CD4-positive, alpha-beta T cell treated with Interleukin-6 for 4 hours (primary cell): ENCODE data around the gene EXD2.
A peak's percentile ranks its signal among the peaks of the same experiment; 100 is the strongest.
"Not testable (repeated sequence)": the region's sequence is repeated elsewhere in the genome, so short reads cannot be mapped to it uniquely, and the experiment has no call there.

Experiments
- DNase-seq: peaks from one replicate; pipeline ENCODE4 v3.0.0-alpha.2; 2020; ENCODE audit warnings: mixed read lengths

EXD2 gene

DNA sequence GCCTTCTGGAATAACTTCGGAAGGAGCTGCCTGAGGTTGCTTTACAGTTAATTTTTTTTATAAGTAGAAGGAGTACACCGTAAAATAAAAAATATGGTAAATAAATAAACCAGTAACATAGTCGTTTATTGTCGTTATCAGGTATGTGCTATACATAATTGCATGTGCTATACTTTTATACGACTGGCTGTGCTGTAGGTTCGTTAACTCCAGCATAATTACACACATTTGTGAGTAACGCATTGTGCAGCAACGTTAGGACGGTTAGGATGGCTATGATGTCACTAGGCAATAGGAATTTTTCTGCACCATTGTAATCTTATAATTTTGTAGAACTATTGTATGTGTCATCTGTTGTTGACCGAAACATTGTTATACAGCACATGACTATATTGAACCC is 8.5 kb downstream of the EXD2 start:
- no peak for DNase-seq

DNA sequence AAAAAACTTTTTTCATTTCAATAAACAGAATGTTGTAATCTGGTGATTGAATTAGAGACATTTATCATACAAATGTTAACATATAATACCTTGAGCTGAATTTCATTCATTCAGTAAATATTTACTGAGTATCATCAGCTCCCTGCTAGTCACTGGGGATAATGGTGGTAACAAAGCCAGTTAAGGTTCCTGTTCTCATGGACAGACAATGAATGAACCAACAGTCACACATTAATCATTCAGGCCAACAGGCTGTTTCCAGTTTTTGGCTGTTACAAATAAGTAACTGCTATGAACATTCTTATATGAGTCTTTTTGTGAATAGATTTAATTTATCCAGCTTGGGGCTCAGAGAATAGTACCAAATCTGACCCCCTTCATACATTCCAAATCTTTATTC is 13.5 kb downstream of the EXD2 start:
- DNase-seq: no peak

DNA sequence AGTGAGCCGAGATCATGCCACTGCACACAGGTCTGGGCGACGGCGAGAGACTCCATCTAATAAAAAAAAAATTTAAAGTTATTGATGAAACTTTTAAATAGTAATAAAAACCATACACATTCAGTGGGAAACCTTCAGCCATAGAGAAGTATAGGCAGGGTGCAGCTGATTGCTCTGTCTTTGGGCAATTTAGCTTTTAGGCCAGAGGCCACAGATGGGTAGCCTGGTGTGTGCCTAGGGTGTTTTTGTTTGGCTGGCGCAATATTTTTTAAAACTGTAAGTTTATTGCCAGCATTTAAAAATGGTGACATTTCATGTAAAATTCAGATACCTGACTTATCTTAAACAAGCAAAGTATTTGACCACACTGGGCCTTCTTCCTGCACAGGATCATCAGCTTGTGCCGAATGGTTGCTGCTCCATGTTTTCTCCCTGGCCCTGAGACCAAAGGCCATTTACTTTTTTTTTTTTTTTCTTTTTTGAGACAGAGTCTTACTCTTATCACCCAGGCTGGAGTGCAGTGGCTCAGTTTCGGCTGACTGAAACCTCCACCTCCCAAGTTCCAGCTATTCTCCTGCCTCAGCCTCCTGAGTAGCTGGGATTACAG is 16.2 kb downstream of the EXD2 start:
- DNase-seq: no peak

DNA sequence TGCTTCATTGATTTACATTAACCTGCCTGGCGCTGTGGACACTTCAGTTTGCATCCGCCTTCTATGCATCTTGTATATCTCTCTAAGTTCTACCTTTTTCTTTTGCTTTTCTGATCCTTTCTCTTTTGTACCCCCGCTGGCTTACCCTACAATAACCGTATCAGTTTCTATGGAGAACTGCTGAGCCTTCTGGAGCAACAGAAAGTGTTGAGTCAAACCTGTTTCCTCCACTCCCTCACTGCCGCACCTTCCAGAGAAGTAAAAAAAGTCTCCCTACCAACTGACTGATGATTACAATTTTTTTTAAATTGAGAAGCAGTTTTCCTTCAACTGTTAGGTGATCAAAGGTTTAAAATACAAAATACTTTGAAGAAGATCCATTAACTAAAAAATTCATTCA is 17.4 kb downstream of the EXD2 start:
- no peak for DNase-seq

DNA sequence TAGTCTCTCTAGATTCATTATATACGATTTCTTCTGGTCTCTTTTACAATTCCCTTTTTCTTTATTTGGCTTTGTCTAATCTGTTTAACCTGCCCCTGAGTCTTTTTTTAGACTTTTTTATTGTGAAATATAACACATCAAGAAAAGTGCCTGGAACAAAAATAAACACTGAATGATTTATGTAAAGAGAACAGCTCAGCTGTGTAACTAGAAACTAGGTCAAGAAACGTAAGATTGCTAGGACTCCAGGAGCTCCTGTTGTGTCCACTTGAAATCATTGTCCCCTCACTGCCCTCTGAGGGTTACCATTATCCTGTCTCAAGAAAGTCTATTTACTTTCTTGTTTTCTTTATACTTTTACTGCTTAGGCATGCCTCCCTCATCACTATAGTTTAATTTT is 23.1 kb downstream of the EXD2 start:
- no peak for DNase-seq

DNA sequence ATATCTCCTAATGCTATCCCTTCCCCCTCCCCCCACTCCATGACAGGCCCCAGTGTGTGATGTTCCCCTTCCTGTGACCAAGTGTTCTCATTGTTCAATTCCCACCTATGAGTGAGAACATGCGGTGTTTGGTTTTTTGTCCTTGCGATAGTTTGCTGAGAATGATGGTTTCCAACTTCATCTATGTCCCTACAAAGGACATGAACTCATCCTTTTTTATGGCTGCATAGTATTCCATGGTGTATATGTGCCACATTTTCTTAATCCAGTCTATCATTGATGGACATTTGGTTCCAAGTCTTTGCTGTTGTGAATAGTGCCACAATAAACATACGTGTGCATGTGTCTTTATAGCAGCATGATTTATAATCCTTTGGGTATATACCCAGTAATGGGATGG is 26.4 kb downstream of the EXD2 start:
- DNase-seq: not testable (repeated sequence)

DNA sequence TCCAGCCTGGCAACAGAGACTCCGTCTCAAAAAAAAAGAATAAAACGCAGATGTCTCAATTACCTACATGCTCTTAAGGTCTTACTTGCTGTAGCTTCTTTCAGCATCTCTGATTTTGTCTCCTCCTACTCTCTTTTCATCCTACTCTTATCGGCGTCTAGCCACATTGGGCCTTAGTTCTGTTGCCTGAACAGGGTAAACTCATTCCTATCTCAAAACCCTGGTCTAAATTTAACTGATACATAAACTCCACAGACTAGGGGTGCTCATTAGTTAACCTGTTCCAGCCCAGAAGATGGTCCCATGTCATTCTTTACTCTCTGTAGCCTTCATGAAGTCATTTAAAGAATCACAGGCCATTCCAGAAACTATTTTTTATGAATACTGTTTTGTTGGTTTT is 33.6 kb downstream of the EXD2 start:
- DNase-seq: no peak

DNA sequence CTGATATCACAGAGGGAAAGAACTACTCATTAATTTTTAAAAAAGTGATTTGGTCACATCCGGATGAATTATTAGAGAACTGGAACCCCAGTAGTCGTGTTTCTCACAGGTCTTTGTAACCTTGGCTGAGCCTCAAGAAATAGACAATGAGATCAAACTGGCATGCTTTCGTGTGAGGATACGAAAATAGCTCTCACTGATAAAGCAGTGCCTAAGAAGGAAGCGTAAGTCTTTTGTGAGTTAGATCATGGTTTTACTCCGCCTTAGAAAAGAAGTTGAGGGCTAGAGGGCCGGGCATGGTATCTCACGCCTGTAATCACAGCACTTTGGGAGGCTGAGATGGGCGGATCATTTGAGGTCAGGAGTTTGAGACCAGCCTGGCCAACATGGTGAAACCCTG is 34.9 kb downstream of the EXD2 start:
- no peak for DNase-seq

DNA sequence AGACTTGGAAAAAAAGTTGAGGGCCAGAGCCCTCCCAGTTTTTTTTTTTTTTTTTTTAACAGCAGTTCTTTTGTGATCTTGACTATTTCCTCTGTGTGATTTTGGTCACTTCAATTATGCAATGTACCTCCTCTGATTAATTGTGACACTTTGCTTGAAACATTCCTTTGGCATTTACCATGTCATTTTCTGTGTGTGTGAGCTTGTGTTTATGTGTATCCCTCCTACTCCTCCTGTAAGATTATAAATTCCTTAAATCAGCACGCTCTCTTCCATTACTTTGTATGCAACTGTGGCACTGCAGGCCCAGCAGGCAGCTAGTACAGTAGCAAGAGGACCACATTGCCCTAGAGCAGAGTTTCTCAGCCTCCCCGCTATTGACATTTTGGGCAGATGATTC is 35.4 kb downstream of the EXD2 start:
- no peak for DNase-seq

DNA sequence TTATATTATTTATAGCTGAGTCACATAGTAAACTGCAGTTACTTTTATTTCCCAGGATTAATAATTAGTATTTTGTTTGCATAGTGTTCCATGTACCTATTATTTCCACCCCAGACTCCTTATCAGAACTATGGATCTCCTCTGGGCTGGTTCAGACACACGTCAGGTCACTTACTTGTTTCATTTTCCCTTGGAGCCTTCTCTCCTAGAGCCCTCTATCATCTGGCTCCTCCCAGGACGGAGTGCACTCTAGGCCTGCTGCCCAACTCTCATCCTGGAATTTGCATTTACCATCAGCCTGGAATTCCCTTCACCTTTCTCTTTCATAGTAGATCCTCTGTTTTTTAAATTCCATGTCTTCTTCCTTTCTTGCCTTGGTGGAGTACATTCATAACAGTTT is 40.2 kb downstream of the EXD2 start:
- DNase-seq: no peak

DNA sequence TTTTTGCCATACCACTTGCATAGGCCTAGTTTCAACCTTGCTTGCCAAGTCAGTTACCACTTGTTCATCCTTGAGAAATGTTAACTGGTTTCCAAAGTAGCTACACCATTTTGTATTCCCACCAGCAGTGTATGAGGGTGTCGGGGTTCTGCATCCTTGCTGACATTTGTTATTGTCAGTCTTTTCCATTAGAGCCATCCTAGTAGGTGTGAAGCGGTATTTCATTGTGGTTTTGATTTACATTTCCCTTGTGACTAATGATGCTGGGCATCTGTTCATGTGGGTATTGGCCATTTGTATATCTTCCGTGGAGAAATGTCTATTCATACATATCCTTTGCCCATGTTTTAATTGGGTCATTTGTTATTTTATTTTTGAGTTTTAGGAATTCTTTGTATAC is 41.1 kb downstream of the EXD2 start:
- DNase-seq: no peak

DNA sequence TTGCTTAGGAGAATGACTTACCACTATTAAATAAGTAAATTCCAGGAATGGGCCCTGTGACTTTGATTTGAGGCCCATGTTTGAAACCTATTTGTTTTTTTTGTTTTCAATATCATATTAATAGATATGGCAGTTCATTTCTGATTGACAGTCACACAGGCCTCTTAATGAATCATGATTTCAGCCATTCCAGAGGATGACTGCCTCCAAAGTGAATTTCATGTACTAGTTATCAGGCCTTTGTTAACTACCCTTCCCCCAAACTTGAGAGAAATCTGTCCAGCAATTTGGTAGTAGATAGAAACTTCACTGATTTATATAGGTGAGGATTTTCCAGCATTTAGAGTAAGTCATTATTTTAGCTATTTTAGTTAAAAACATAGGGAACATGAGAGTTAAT is 42.8 kb downstream of the EXD2 start:
- no peak for DNase-seq

DNA sequence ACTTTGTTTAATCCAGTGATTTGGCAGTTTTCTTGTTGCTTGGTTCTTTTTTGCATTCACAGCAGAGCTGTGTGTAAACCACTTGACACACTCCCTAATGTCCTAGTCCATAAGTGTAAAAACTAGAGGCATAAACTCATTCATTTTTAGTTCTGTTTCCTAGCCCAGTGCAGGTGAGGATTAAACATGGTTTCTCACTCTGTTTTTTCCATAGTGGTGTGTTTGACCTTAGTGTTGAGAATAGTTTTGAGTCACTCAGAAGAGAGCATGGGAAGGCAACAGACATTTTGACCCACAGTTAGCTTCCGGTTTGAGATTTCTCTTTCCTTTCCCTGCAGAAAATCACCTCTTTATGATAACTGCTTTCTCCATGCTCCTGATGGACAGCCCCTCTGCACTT is 44.4 kb downstream of the EXD2 start:
- DNase-seq: no peak

DNA sequence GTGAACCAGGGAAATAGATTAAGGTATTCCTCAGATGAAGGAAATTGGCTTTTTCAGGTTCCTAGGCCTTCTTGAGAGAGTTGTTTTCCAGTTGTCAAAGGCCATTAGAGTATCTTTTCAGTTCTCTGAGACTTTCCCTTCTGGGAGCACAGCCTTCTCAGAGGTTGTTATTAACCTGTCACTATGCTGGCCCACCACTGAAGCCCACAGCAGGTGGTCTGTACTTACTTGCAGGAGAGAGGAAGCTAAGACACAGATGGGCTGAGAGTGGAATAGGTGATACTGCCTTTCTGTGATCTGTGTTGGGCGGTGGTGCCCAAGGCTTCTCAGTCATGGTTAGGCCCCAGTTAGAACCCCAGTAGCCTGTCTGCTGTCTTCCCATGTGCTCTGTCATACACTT is 45.8 kb downstream of the EXD2 start:
- DNase-seq: no peak

DNA sequence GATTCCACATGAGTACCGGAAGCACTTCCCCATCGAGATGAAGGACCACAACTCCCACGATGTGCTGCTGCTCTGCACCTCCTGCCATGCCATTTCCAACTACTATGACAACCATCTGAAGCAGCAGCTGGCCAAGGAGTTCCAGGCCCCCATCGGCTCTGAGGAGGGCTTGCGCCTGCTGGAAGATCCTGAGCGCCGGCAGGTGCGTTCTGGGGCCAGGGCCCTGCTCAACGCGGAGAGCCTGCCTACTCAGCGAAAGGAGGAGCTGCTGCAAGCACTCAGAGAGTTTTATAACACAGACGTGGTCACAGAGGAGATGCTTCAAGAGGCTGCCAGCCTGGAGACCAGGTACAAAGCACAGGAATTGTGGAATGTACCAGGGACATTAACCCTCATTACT is 46.3 kb downstream of the EXD2 start:
- DNase-seq: no peak

DNA sequence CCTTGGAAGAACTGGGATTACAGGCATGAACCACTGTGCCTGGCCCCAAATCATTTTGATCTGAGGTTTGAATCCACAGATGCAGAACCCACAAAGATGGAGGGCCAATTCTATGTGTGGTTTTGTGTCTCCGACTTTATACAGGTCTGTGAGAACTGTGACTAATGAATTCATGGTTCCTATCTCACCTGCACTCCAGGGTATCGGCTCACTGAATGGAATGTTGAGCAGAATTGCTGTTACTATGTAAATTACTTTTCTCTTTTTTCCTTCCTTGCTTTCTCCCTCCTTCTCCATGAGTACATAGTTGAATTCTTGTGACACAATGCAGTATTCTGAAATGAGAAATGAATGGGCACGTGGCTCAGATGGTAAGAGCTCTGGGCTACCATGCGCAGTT is 47.6 kb downstream of the EXD2 start:
- DNase-seq: no peak

DNA sequence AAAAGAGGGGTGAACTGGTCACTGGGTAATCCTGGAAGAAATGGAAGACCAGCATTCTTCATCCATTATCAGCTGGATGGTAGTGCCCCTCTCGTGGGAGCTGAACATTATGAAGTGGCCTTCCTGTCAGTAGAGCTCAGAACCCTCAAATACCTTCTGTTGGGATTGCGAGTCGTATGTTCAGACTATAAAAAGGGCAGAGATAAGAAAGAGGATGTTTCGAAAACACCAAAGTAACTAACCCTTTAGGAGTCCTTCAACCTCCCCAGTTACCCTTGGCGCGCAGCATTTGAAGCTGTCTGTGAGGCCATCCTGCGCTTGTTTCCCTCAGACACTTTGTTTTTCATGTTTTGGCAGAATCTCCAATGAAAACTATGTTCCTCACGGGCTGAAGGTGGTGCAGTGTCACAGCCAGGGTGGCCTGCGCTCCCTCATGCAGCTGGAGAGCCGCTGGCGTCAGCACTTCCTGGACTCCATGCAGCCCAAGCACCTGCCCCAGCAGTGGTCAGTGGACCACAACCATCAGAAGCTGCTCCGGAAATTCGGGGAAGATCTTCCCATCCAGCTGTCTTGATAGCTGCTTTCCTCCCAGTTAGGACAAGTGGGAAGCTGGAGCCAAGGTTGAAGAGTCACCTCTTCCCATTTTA is 49.4 kb downstream of the EXD2 start:
- DNase-seq: no peak

DNA sequence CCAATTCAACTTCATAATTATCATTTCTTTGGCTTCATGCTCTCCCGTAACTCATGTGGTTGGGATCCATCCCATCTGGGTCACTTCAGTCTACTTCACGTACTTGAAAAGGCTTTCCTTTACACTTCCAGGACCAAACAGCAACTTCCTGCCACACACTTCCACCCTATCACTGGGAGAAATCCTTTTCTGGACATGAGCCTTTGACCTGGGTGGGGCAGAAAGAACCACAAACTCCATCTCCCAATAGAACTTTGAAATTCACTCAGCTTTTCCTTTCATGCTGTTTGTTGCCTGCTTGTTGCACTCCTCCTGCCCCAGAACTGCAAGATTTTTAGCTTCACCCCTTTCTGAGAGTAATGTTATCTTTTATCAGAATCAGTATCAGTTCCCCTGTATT is 50.3 kb downstream of the EXD2 start:
- no peak for DNase-seq

DNA sequence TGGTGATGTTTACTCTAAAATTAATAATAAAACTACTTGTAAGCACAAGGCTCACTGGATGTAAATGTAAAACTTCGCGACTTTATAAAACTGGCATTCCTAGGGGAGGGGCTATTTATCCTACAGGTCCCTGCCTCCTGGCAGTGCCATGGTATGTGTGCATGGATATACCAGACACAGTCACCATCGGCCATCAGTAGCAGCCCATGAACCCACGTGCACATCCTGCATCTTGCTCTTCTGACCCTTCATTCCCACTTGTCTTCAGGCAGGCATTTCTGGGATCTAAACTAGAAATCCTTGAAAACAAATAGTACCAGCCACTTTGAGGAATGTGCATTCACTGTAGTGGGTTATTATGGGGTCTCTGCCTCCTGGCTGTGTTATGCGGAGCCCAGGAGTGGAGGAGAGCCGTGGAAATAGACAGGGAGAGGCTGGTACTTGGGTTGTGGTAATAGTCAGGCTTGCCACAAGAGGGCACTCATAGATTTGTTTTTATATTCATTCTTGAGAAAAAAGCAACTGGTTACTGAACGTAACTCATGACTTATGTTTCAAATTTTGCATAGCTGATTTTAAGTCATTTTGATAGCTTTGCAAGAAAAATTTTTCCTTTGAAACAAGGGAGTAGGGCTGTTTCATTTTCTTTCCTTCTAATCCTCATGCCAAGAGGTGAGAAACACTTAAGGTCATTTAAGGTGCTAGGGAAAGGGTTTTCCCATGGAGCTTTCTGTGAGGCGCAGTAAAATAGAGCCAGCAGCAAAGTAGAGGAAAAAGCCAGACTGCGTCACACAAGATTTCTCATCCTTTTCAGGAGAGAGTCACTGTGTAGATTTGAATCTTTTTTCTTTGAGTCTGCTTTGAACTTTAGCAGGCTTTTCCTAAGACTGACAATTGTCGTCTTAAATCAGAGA is 51.3 kb downstream of the EXD2 start:
- DNase-seq: peak; percentile 61

DNA sequence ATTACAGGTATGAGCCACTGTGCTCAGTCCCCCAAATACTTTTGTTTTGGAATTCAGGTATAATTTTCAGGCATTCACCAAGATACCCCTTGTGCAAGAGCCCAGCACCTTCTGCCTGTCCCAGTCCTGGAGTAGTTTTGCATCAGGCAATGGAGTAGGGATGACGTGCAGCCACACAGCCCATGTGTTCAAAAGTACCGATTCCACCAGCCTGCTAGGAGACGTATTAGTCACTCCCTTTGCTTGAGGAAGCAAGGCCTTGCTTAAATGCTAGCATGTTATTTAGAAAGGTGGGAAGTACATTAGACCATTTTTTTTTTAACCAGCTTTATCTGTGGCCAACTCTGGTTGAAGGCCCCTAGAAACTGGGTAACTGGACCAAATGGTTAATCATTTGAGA is 53.6 kb downstream of the EXD2 start:
- no peak for DNase-seq

DNA sequence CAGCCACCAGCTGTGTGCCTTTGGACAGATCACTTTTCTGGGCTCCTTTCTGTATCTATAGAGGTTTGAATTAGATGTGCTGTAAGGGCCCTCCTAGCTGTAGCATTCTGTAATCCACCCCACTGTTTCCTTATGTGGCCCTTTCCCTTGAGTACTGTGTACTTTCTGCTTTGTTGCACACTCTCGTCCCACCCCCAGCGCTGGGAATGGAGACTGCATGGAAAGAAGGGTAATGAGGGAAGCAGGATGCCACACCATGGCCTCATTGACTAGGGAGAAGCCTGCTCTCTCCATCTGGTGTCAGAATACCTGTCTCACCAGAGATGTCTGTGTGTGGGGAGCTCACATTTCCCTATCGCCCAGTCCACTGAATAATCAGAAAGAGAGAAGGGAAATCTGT is 55.0 kb downstream of the EXD2 start:
- DNase-seq: no peak

DNA sequence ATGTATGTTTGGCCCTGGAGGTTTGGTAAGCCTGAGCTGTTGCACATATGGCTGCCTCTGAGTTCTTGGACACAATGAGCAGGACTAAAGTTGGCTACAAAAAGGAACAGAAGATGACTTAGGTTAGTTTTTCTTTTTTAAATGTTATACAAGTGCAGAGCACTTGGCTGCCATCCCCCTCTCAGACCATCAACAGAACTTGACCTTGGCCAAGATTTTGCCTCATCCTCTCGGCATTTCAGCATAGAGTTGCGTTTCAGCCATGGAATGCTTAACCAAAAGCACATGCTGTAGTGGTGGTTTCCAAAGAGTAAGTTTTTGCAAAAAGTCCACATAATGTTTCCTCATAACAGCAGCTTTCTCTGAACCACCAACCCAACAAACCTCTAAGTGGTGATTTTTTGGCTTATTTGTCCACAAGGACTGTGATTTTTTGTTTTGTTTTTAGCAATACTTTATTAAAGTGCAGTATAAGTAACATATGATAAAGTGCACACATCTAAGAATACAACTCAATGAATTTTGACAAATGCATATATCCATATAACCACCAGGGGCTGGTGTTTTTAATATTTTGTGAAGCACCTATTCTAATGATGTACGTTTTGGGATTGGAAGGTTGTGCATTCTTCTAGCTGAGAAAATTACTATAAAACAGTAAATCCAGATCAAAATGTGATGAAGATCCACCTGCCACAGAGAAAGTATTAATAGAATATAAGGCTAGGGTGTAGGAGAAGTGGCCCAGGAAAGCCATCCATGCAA is 56.6 kb downstream of the EXD2 start:
- DNase-seq: no peak

DNA sequence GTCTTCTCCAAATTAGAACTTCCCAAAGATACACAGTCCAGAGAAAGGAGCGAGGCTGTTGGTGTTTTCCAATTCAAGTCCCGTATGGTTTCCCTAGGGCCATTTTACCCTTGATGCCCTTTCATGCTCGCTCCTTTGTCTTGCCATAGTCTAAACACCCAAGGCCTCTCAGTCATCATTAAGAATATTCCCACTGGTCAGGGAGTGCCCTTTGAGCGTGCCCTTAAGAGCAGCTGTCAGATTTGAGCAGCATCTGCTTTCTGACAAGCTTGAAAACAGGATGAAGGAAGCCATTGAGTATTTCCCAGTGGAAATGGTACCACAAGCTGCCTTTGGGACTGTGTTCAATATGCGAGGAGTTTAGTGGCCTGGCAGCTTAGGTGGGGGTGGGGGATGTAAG is 58.3 kb downstream of the EXD2 start:
- DNase-seq: no peak

DNA sequence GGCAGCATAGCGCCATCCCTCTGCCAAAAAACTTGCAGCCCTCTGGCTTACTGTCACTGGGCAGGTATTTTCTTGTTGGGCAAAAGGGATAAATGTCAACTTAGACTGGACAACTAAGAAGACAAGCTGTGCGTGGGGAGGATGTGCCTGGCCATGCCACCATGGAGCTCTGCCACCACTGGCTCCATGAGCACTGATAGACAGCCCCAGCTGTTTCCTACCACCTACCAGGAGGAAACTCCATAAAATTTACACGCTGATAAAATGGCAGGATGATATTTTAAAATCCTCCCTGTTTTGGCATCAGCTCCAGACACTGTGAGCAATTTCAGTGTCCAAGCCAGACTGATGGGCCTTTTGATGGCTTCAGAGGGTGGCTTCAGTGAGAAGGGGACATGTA is 61.6 kb downstream of the EXD2 start:
- no peak for DNase-seq
